Measurements from ENCODE around the gene PXN.
"Not testable (repeated sequence)": the region's sequence is repeated elsewhere in the genome, so short reads cannot be mapped to it uniquely, and the experiment has no call there.

The PXN gene

DNA sequence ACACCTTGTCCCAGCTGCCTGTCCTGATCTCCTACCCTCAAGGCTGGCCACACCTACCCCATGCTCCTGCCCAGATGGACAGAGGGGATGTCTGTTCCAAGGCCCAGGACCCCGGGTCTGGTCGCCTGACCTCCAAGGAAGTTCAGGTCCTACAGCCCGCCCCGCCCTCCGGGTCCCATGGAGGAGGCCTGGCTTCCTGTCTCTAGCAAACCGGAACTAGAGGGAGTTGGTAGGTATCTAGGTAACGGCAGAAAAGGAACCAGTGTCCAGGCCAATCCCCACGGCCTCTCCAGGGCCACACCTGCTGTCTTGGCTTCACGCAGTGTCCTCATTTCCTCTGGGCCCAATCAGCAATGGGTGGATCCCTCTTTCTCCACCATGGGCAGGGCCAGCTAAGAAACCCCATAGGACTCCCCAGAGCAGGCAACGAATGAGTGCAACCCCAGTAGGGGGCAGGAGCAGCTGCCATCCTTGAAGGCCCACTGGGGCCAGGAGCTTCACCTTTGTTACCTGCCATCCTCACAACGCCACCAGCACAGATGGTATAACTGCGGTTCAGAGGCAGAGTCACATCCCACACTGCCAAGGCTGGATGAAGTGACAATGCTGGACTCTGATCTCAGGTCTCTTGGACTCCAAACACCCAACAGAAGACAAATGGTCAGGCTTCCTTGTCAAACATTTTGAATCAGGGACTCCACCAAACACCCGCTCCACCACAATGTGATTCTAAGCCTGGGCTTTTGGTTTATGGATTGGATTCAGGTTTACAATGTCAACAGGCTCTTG, 39.5 kb downstream of the PXN start:
- no peak for DNase-seq (ENCODE audit: low spot score)

DNA sequence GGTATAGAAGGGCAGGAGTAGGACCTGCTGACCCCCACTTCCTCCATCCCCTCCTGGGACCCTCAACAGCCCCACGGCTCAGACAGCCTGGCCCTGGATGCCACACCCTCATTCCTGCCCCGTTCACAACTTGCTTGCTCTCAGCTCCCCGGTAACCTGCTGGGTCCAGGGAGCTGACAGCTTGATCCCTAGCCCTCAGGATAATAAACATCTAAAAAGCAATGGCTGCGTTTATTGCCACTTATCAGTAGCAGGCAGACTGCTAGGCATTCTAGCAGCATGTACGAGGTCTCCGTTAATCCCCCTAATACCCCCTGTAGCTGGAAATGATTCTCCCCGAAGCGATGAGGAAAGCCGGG, 40.4 kb downstream of the PXN start:
- no peak for DNase-seq (ENCODE audit: low spot score)

DNA sequence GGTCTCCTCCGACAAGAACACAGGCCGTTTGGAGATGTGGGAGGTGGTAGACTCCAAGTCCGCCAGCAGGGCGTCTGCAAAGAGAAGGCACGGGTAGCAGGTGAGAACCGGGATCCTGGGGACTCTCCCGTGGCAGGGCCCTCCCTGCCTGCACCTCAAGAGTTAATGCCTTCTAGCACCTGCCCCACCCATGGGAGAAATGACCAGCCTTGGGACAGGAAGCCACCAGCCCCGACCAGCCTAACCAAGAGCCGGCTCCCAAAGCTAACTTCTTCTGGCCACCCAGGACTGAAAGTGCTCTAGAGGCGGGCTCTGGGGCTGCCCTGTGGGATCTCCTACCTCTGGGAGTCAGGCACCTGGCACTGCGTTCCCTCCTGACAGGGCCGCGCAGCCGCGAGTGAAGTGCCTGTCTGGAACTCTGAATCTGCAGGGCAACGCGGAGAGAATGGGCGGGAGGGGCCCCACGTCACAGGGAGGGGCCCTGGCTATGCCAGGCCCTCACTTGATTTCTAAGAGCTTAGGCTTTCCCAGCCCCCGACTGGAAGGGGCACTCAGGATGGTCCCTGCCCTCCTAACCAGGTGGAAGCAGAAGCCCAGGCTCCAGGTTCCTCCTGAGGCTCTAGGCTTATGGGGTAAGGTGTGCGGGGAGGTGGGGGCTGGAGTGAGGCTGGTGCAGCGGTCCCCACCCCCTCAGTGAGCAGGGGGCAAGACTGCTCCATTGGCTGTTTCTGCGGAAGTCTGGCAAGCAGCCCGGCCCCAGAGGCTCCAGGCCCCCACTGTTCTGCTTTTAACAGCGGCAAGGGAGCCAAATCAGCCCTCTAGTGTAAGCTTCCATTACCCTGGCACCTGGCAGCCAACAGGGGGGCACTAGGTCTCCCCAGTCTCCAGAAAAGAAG, 41.0 kb downstream of the PXN start:
- no peak for DNase-seq (ENCODE audit: low spot score)

DNA sequence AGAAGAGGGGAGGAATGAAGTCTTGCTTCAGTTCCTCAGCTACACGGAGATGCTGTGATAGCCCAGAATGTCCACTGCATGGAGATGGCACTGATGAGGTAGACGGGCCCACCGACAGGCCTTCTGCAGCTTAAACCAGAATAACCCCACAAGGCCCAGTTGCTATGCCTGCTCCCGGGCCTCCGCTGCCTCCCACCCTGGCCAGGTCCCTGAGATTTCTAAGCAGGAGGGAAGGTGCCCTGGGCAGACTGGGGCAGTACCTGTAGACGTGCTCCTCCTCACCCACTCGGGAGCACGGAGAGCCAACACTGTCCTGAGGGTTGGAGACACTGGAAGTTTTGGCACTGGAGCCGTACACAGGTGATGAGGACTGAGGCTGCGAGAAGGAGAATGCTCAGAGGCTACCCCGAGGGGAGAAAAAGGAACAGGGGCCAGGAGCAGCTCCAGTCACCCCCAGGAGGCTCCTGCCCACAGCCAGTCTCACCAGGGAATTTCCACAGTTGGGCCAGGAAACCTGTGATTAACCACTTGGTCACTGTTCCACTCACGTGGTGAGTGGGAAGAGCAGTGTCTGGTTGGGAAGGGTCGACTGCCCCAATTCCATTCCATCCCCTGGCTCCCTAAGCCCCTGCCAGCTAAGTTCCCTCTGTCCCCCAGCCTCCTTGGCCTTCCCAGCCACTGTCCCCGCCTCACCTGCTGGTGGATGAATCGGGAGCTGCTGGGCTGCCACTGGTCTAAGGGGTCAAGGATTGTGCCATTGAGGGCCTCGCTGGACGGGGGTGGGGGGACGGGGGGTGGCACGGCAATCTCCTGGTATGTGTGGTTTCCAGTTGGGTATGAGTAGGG, 41.8 kb downstream of the PXN start:
- no peak for DNase-seq (ENCODE audit: low spot score)

DNA sequence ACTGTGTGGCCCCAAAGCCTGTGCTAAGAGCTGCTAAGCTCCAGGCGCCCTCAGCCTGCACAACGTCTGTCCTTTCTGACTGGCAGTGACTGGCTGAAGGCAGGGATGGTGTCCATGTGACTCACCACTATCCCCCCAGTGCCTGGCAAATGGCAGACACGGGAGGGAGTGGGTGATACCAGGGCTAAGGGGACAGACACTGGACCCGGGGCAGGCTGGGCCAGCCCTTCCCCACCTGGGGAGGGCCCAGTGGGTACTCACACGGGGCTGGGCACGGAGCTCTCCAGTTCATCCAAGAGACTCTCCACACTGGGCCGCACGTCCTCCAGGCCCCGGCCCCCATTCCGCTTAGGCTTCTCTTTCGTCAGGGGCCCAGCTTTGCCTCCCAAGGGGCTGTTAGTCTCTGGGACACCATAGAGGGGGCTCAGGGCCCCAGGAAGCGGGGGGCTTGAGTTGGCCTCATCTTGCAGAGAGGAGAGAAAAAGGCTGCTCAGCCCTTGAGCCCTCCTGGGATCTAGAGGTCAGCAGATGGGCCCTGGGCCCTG, 43.2 kb downstream of the PXN start:
- no peak for DNase-seq (ENCODE audit: low spot score)

DNA sequence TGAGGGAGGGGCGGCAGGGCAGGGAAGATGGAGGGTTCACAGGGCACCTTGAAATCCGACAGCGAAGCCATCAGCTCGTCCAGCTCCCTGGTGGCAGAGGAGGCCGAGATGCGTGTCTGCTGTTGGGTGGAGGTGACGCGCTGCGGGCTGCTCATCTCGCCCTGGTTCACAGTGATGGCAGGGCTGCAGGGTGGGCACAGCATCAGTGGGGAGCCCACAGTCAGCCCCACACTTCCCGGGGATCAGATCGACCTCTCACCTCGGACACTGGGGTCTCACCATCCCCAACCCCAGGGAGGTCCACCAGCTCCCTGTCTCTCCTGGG, 44.0 kb downstream of the PXN start:
- DNase-seq (ENCODE audit: low spot score) = no peak

DNA sequence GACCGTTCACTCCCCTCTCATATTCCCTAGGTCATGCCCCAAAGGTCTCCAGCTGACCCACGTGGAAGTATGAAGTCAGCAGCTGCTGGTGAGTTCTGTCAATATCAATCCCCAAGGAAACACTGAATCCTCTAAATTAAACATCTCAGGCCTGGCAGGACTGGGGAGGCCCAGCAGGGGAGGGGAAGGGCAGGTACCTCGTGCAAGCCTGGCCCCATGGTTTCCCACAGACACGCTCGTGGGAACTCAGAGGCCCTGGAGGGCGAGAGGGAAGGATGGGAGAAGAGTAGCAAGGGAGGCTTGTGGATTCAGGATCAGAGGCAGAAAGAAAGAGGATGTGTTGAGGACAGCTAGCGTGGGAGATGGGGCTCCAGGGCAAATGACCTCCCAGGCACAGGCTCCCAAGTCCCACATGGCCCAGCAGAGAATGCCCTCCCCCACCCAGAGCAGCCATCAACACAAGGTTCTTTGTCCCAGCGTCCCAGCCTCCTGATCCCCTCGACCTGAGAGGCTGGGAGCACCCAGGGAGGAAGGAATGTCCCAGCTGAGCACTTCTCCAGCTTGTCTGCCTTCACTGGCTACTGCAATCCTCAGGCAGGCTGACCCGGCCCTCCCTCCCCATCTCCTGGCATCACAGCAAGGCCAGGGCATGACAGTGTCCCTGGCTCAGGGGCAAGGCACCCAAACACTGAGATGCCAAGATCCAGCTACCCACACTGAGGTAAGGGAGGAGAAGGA, 44.5 kb downstream of the PXN start:
- DNase-seq (ENCODE audit: low spot score) = peak; percentile 59

DNA sequence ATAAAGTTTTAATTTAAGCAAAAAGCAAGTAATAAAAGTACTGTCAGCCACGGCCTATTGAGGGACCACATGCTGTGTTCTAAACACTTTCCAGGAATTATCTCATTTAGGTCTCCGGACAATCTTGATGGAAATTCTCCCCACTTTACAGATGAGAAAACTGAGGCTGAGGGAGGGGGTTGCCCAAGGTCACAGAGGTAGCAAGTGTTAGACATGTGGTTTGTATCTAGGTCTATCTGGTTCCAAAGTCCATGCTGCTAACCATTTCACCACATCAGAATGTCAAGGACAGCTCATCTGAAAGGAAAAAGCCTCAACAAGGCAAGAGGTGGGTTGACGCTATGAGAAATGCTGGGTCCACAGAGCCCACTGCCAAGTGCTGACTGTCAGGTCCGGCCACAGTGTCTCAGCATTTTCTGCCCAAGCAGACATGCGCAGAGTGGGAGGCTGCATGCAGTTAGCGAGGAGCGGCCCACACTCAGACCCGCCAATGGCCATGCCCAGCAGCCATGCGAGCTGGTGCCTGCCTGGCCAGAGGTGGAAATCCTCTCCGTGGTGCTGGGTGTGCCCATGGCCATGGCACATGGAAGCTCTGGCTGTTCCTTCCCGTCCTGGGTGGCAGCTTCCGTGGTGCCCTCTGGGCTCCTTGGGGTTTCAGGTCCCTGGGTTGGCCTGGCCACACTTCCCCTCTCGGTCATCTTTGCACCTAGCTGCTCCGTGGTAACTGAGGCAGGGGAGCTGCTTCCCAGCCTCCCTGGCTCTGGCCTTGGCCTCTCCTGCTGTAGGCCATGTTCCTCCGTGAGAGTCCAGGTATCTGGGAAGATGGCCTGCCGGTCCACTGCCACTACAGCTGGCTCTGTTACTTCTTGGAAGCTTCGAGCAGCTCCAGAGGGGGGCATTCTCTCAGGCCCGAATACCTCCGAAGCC, 46.6 kb downstream of the PXN start:
- DNase-seq (ENCODE audit: low spot score) = no peak

DNA sequence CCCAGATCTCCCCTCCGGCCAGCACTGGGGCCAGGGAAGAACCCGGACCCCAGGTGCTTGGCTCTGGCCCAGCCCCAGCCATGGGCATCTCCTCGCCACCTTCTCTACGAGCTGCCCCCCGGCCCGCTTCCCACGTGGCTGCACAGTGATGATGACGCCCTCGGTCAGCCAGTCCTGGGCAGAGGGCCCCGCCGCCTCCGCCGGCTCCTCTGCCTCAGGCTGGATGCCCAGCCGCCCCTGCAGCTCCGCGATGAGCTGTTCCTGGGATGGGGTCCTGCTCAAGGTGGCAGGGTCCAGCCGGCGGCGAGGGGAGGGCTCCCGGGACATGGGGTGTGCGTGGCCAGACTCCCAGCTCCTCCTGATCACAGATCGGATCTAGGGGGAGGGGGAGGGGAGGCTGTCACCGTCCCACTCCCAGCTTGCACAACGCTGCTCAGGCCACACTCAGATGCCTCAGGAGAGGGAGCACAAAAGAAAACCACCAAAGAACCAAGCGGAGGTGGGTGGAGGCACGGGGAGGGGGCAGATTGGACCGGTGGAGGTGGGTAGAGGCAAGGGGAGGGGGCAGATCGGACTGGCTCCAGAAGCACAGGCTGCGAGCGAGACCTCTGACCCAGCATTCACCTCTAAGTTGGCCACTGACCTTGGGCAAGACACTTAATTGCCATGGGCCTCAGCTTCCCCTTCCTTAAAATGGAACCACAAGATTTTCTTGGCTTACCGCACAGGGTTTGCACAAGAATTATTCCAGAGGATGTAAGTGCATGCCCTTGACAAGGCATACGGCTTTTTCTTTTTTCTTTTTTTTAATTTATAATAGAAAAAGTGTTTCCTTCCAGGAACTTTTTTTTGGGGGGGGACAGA, 48.6 kb downstream of the PXN start:
- DNase-seq (ENCODE audit: low spot score) = no peak

DNA sequence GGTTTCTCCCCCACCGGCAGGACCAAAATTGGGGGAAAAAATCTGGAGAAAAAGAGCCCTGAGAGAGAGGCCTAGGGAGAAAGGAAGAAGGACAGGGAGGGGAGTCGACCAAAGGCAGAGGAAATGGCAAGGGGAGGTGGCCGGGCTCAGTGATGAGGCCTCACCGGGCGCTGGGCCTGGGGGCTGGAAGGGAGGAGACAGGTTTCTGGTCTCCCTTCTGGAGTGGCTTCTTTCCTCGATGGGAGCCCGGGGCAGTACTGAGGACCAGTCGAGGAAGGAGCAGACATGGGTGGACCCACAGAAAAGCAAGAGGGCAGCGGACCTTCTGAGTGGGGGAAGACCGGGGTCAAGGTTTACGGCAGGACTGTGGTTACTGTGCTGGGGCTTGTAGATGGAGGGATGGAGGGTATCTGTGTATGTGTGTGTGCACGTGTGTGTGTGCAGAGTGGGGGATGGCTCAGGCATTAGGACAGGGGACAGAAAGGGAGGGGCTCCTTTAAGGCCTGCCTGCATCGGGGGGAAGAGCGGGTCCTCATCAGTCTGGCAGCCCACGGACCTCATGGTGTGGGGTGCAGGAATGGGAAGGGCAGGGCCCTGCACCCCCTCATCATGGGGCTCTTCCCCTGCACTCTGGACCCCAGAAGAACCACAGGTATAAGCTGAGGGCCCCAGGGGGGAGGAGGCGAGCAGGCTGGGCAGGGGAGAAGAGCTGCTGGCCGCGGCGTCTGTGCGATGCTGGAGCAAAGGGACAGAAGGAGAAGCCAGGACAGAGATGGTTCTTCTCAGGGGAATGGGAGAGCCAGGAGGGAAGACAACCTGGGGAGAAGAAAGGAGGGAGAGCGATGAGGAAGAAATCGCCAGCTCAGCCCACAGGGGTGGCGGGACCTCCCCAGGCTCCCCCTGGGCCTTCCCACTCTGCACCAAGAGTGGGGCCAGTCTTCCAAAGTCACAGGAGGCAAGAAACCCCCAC, 49.5 kb downstream of the PXN start:
- DNase-seq (ENCODE audit: low spot score) = no peak

DNA sequence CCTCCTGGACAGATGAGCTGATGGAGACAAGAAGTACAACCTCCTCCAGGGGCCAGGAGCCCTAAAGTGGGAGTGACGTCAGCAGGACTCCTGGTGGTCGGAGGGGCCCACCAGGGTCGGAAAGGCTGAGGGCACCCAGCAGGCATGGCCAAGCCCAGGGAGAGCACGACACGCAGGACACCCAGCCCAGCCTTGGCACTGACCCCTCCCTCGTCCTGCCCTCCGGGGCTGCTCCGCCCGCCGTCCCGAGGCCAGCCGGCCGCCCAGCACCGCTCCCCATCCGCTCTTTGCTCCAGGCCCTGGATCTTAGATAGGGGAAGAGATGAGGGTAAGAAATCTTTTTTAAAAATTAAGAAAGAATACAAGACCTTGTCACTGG, 50.2 kb downstream of the PXN start:
- DNase-seq (ENCODE audit: low spot score) = no peak

DNA sequence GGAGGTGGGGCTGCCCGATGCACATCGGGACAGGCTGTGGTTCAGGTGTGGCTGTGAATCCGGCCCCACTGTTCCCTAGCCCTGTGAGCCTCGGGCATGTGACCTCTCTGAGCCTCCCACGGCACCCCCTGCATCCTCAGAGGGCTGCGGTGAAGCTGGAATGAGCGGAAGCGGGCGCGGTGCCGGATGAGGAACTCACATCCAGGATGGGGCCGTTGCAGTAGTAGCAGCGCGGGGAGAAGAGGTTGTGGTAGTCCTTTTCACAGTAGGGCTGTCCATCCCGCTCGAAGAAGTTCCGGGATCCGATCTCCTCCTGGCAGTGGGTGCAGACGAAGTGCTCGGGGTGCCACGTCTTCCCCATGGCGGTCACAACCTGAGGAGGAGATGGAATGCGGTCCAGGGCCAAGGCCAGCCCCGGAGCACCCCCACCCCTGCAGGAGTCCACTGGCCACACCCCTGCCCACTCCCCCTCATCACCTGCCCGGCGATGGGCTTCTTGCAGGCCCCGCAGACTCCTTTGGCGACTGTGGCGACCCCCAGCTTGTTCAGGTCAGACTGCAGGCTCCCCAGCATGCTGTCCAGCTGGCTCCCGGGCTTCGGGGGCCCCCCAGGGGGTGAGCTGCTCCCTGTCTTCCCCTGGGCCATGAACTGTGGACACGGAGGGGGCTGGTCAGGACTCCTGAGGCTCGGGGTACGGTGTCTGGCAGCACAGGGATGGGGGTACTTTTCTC, 50.7 kb downstream of the PXN start:
- DNase-seq (ENCODE audit: low spot score) = no peak

DNA sequence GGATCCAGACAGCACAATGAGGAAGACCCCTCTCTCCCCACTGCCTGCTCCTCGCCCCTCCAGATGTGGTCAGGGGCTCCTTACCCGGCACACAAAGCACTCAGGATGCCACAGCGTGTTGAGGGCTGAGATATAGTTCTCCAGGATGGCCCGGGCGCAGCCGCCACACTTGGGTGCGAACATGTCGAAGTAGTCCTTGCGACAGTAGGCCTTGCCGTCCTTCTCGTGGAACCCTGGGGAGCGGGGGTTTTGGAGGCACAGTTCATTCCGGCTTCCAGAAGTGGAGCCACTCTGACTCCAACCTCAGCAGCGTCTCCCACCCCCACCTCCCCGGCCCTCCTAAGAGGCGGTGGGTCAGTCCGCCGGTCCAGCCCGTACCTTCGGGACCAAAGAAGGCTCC, 51.8 kb downstream of the PXN start:
- DNase-seq (ENCODE audit: low spot score) = no peak

DNA sequence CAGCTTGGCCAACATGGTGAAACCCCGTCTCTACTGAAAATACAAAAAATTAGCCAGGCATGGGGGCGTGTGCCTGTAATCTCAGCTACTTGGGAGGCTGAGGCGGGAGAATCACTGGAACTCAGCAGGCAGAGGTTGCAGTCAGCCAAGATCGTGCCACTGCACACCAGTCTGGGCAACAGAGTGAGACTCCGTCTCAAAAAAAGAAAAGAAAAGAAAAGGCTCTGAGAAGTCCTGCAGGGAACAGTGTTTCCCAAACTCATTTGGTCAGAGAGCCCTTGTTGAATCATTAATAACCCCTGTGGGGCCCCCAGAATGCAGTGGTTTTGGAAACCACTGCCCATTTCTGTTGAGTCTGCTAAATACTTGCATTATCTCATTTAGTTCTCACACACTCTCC, 52.3 kb downstream of the PXN start:
- not testable (repeated sequence) for DNase-seq (ENCODE audit: low spot score)

DNA sequence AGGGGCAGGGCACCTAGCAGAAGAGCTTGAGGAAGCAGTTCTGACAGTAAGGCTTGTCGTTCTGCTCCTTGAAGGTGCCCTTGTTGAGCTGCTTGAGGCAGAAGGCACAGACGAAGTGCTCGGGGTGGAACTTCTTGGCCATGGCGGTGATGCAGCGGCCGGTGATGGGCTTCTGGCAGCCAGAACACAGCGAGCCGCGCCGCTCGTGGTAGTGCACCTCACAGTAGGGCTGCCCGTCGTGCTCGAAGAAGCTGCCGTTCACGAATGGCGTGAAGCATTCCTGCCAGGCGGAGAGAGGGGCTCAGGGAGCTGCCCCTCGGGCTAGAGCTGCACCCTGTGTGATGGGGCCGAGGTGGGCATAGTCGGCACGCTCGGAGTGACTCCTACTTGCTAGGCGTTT, 53.2 kb downstream of the PXN start:
- no peak for DNase-seq (ENCODE audit: low spot score)

DNA sequence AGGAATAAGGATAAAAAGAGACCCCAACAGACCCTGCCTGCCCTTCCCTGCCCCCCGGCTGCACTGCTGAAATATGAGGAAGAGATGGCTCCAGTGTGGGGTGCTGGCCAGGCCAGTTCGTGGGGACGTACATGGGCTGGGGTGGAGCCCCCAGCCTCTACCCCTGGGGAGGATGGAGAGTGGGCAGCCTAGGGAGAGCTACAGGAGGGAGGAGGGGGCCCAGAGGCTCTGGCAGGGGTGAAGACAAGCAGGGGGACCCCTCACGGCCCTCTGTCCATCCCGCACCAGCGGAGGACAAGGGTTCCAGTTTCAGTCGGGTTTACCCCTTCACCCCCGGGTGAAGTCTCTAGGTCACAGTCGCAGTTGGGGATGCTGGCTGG, 53.6 kb downstream of the PXN start:
- DNase-seq (ENCODE audit: low spot score) = no peak

DNA sequence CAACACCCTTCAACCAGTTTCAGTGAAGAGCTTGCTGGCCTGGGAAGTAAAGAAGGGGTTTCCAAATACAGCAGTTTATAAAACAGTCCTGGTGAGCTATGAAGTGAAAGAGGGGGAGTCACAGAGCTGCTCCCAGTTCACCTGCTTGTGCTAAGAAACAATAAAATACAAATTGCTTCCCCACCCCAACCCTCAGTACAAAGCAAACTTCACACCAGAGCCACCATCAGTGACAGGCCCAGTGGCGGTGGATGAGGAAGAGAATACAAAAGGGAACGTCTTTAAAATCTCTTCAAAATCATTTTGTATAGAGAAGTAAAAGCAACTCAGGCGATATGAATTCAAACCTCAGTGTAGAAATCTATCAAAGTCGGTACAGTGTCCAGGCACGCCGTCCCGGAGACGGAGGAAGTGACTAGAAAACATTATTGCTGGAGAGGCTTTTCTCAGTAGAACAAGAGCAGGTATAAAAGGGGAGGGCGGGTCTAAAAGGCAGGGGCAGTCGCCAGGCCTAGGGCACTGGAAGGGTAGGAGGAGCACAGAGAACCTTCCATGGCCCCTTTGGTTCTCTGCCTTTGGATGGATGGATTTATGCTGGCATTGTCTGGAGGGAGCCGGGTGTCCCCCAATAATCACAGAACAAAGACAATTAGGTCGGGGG, 54.2 kb downstream of the PXN start:
- DNase-seq (ENCODE audit: low spot score) = no peak

Data from pons (tissue), 1 donor.